EL (cell line): ENCODE results near the gene SERP2.

ENCODE experiments used
- DNase-seq: peaks from one replicate; pipeline ENCODE4 v3.0.0-alpha.2; 2016

The SERP2 gene

DNA sequence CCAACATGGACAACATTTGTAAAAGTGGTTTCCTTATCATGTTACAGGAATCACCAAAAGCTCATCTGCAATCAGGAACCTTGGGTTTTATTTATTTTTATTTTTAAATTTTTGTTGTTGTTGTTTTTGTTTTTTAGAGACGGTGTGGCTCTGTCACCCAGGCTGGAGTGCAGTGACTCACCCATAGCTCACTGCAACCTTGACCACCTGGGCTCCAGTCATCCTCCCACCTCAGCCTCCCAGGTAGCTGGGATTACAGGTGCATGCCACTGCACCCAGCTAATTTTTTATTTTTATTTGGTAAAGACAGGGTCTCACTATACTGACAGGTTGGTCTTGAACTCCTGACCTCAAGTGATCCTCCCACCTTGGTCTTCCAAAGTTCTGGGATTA is 13.6 kb upstream of the SERP2 start:
- no peak for DNase-seq

DNA sequence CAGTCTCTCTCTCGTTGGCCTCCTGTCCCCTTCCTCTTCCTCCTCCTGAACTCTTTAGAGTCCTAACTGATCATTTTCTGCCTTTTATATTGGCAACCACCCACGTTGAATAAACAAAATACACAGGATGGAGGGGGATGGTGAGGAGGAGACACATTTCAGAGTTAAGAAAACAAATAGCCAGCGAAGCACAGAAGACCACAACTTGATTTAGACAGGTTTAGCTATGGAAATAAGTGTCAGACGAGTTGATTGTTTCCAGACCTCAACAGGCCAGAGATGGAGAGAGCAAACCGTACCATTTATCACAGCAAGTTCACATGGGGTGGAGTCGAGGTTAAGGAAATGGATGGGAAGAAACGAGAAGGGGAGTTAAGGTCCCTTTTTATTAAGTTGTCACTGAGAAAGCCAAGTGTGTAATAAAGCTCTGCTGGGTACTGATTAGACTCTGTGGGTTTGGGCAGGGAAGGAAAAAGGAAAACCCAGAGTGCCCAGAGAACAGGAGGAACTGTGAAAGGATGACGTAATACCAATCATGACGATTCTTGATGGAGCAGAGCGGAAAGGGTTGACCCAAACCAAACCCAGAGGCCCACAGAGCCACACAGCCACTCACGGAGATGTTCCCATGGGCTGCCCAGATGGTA is 11.1 kb upstream of the SERP2 start:
- DNase-seq: no peak

DNA sequence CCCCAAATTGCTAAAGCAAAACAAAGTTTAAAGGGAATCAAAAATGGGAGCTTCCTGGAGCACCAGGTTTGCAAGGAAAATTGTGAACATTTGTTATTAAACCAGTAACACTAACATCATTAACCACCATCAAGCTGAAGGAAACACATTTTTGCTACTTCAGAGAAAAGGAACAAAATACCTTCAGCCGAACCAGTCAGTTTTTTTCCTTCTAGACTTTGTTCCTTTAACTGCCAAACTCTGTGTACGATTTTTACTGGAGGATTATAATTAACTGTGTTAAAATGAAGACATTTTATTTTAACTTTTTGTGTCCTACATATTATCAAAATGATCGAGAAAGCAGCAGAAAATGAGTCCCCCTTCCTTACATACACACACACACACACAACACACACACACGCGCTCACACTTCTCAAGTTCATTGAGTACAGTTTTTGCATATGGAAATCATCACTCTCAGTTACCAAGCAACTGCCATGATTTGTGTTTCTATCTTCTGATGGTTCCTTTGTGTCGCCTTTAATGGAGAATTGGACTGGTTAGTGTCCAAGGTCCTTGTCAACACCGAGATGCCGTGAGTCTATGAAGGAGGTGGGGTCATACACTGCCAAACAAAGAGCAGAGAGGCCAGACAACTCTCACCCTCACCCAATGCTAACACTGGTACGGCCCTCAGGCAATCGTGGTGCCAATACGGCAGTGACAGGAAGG is 9.8 kb upstream of the SERP2 start:
- no peak for DNase-seq

DNA sequence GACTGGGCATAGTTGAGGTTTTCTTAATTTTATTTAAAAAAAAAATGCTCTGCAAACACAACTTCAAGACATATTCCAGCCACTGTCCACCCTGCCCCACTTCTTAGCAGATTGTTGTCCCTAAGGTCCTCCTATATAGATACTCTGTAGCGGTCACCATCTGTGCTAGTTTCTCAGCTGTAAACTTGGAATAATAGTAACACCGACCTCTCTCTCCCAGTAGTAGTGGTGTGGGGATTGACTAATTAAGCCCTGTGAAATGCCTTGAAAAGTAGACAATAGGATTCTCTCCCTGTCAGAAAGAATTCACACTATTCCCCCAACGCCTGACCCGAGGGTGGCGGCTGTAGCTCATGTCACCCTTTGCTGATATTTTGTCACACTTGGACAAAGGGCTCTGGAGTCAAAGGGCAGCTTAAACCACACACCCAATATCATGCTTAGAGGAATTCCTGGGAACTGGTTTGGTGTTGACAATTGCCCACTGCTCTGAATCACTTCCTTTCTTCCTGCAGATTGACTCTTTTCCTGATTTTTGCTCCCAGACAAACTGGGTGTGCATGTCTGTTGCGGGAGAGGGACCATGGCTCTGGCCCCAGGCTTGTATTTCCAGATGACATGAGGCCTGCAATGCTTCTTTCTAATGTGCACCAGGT is 9.2 kb upstream of the SERP2 start:
- peak; percentile 77 for DNase-seq

DNA sequence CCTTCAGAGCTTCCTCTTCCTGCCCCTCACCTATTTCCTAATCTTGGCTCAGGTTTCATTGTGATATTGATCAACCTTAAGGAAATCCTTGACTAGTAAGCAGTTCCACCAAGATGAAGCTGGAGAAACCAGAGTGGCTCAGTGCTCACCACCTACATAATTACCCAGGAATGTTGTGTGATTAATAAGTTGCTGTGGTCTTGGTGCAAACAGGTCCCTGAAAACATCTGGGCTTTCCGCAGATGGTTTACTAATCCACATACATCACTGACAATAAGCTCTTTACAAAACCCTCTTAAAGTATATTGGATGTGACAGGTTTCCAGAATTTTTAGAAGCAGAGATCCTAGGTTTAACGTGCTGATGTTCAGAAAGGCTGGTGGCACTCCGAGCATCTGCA is 8.6 kb upstream of the SERP2 start:
- DNase-seq: peak; percentile 70

DNA sequence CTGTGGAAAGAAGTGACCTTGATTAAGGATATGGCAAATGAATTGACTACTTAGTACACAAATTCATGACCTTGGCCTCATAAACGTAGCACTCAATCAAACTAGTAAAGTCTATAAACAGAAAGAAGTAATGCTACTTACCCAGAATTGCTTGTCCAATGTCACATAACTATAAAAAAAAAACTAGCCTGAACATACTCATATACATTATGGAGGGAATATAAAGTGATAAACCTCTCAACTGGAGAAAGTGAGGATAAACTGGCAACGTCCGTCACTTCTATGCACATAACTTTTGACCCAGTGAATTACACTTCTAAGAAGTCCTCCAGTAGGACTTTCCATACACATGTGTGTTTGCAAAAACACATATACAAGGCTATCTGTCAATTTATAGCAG is 7.7 kb upstream of the SERP2 start:
- no peak for DNase-seq

DNA sequence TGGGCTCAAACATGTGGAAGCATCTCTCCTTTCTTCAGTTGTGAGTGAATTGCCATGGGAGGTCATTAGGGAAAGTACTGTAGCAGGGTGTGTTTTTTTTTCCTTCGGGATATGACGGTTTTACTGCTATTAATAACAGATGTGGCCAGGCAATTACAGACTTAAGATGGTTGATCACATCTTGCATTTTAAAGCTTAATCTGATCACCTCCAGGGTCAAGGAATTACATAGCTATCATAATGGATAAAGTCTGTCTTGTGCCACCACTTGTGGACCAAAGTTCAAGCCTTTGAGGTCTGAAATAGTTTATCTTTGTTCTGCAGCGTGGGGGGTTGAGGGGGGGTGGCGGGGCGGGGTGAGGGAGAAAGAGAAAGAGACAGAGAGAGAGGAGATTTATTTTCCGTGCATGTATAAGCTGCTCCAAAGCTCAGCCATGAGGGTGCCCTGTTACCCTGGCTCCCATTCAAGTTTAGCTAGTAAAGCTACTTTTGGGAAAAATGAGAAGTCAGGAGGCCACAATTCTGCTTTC is 5.5 kb upstream of the SERP2 start:
- peak; percentile 63 for DNase-seq

DNA sequence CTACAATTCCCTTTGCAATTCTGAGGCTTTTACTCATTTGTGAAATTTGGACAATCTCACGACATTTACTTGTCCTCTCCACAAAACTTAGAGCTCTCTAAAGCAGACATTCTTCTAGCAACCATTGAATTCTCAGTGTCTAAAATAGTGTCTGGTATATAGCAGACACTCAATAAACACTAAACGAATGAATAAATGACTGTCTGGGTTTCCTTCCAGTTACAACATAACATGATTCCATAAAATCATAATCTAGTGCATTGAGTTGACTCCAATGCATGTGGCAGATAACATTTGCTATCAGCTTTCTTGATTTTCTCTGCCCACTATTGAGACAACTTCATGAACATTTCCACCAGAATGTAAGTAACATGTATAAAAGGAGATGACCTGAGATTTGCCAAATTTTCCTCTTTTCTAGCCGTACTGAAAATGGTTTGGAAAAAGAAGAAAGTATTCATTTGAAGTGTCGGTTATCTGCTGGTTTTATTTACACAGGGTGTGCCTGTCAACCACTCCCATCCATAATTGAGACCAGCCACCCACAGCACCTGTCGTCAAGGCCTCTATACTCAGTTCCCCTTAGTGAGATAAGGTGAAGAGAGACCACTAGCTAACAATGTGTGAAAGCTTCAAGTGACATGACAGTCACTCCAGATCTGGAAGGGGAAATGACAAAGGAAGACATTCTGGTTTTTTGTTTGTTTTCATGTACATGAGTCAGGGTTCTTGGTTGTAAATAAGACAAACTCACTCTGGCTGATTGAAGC is 4.8 kb upstream of the SERP2 start:
- no peak for DNase-seq

DNA sequence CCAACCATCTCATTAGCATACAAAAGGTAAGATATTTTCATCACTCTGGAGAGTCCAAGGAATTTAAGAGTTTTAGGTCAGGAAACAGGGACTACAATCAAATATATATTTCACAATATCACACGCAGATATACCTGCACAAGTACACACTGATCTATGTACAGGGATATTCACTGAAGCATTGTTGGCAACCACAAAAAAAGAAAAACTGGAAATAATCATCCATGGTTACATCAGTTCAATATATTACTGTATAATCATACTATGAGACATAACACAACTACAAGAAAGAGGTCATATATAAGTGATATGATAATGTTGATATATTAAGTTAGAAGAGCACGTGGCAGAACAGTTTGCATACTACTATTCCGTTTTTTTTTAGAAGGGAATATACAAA is 2.2 kb upstream of the SERP2 start:
- DNase-seq: no peak

DNA sequence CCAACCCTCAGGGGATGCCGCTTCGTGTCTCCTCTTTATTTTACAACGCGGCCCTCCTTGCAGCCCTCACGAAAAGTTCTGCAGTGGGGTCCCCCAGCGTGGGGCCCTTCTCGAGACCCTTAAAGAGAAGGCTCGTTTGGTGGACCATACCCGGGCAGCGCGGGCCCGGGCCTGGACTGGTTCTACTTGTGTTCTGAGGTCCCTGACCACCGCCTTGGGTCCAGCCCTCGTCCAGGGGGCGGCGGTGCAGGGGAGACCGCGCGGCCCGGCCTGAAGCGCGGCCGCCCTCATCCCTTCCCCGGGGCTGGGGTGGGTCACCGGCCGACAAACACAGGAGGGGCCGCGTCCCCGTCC is 400 bp upstream of the SERP2 start:
- no peak for DNase-seq

DNA sequence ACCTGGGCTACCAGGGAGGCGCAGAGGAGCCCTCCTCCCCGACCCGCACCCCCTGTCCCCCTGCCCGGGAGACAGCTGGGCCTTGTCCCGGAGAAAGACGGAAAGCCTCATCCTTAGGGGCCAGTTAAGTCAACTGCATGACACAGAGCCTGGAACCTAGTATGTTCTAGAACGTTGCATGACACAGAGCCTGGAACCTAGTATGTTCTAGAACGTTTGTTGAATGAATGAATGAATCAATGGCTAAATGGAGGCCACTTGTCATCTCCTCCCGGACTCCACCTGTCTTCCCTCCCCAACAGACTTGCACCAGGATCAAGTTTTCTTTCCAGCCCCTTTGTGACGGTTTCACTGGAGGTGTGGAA is 706 bp downstream of the SERP2 start:
- no peak for DNase-seq

DNA sequence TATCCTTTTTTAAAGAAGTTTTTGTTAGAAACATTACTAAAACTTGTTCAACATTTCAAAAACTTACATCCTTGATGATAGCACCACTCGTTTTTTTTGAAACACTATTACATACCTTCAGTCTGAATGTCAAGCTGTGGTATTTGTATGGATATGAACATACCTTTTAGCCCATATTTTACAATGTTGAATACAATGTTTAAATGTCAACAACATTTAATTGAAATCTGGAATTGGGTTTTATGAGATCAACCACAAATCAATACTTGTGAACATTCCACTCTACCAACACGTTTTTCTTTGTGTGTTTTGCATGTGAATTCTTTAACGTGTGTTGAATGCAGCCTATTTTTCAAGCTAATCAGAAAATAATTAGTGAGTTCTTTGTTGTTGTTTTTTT is 4.7 kb downstream of the SERP2 start:
- DNase-seq: no peak

DNA sequence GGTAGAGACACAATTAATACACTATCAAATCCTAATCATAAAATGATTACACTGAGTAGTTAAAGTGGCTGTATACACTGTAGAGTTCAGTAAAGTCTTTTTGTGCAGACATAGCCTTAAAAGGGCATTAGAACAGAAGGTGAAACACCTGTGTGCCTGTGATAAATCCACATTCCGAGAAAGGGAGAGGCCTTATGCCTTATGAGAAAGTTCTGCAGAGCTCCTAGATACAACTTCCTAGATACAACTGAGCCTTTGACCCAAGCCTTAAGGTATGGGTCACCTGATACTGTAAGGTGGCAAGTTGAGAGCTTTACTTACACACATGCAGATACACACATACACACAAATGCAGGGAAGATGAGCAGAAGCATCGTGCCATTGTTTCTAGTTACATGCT is 6.3 kb downstream of the SERP2 start:
- no peak for DNase-seq

DNA sequence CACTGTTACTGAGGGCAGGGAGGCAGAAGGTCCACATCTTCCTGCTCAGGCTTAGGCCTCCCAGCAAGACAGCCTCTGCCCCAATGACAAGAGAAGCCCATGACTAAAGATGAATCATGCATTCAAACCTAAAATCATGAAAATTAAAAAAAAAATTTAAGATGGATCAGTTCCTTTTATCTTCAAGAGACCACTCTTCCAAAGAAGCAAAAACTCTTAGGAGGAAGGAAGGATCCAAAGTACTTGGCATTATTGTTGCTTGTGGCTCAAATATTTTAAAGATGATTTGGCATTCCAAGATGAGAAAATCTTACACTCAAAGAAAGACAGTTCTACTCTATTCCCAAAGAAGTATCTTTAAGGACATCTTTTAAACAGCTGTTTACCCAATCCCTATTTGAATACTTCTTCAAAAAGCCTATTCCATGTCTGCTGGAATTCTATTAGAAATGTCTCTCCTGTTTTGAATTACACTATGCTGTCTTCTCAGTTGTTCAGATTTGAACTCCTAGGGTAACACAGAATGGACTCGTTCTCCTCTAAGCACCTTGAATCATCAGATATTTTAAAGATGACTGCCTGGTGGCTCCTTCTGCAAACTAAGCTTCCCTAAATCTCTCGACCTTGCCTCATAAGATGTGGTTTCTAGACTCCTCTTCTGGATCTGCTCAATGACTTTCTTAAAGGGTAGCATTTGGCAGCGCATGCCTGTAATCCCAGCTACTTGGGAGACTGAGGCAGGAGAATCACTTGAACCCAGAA is 7.0 kb downstream of the SERP2 start:
- peak; percentile 63 for DNase-seq

DNA sequence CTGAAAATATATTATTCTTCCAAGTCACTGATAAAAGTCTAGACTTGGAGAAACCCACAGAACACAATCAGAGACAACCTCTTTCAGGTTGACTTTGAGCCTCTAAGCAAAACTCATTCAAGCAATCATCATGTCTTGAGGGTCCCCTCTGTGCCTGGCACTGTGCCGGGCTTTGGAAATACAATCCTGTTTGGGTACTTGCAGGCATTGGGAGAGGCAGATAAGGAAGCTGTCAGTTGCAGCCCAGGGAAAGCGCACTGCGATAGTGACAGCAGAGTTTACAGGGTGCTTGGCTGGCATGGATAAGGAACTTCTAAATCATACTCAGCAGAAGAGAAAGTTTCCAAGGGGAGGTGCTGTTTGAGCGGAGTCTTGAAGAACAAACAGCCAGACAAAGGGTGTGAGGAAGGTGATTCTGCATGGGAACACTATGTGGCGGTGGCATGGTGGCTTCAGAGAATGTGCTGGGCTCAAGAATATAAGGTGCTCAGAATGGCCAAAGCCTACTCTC is 9.1 kb downstream of the SERP2 start:
- DNase-seq: no peak

DNA sequence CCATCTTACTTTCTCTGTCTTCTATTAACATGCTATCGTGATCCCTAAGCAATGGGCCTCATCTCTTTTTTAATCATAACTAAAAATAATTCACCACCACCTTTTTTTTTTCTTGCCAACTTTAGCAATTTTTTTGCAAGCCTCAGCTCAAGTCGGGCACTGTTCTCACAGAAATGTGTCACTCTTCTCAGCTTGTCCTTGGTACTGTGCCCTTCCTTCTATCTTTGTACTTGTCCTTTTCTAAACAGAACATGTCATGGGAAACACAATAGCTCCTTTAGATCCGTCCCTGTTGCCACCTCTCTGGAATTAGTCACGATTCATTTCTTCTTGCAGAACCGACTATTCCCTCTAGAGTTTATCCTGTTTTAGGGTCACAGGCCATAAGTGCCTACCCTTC is 10.3 kb downstream of the SERP2 start:
- no peak for DNase-seq

DNA sequence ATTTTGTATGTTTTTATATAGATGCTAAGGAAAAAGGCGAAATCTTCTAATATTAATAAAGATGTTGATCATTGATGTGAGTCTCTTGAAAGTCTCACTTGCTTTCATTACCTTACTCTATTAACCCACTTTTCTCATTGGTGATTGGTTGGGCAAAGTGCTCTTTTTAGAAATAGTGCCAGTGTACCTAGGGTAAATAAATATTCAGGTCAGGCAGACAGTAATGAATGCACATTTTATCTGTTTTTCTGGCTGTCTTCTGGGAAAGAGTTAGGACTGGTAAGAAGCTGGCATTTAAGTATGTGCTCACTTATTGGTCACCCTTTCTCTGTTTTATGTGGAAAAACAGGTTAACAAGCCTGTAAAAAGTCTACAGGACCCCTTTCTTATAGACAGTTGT is 11.2 kb downstream of the SERP2 start:
- no peak for DNase-seq

DNA sequence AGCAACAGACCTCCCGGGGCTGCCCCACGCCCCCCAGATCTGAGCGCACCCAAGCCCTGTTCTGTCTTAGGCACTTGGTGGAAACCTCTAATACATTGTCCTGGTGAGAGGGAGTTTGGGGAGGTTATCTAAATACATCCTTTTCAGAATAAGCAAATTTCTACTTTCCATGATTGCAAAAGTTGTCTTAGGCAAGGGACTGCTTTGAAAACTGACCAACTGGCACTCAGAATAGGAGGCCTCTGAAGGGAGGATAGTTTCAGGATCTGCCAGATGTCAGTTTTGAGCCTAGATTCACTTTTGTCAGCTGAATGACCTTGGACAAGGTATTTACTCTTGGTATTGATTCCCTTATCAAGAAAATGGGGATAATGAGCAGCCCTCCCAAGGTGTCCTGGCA is 11.8 kb downstream of the SERP2 start:
- no peak for DNase-seq

DNA sequence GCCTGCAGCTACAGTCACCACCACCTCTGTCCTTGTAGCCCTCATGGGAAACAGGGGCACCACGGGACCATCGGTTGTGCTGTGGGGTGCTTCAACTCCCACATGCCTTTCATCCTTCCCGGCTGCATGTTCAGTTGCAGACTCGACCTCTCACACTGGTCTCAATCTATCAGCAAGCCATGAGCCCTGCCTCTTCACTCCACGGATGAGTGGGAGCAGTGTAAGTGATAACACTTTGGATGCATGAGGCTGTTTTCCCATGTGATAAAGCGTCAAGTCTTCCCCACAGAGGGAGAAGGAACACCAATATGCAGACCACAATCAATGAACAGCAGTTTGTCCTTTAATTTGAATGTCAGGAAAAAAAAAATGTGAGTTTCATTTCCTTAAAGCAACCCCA is 12.2 kb downstream of the SERP2 start:
- no peak for DNase-seq

DNA sequence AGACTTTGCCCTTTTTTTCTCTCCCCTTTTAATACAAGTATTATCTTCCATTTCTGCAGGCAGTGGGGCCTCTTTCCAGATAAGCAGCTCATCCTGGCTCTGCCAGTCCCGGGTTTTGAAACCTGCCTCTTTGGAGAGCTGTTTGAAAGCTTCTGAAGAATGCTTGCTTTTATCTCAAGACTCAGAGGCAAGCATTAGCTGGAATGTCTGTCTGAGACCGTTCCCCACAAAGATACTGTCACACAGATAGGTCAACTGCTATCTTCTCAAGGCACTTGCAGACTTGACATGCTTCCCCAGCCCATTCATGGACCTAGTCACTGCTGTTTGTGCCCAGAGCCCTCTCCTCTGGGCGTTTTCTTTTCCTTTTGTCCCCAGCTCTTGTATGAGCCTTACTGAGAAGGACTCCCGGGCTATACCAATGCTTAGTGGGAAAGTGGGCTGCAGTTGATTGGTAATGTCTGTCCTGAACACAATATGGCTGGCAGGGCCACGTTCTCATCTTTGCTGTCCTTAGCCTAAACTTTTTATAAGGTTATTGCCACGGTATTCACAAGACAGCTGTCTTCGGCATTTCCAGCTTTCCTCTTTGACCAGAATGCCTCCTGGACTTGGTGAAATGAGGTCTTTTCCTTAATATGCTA is 13.4 kb downstream of the SERP2 start:
- DNase-seq: no peak

DNA sequence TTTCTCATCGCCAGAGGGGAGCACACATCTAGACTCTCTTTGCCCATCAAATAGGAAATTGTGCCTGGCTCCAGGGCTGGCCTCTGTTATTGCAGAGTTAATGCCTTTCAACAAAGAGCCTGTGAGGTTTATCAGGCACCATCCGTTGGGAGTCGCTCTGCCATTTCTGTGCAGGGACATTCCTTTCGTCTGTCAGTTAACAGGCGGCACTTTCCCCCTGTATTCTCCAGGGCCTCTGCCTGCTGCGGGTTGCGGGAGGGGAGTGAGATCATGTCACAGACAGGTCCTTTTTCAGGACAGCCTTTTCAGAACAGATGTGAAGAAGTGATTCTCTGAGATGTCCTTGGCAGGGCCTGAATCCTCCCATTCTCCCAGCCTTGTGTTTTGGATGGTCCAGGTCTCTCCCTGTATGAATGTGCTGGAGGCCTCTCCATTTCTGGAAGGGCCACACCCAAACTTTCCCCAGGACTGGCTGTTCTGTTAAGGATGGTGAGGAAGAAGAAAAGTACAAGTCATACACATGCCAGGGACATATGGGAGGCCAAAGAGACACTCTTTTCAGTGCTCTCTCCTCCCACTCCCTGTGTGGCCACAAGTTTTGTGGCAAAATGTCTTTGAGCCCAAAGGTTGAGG is 14.9 kb downstream of the SERP2 start:
- DNase-seq: no peak
